Left ventricle myocardium inferior (tissue), 1 donor: ENCODE measurements around the gene SARNP. TPM values are rescaled to one million over a fixed set of nuclear protein-coding genes. Genes with fewer than 3 reads are reported as not detected.

Experiments used
- DNase-seq: peaks from one replicate; pipeline ENCODE4 v3.0.0-alpha.2; 2020
- H3K27ac ChIP-seq: fragments of 200-600 bp; replicated peaks from 2 replicates; pipeline ENCODE4 v1.8.0; 2021
- H3K27me3 ChIP-seq: fragments of 200-600 bp; 2 replicates; pipeline ENCODE4 v1.8.0; 2021; ENCODE audit warnings: low read depth
- H3K36me3 ChIP-seq: fragments of 200-600 bp; 2 replicates; pipeline ENCODE4 v1.8.0; 2021
- H3K4me1 ChIP-seq: fragments of 200-600 bp; 2 replicates; pipeline ENCODE4 v1.8.0; 2021
- H3K4me3 ChIP-seq: fragments of 200-600 bp; 2 replicates; pipeline ENCODE4 v1.8.0; 2021; ENCODE audit warnings: mild to moderate bottlenecking, moderate library complexity
- H3K9me3 ChIP-seq: fragments of 200-600 bp; replicated peaks from 2 replicates; pipeline ENCODE4 v1.8.0; 2021
- intact Hi-C: fragments of 100-400 bp; cut with micrococcal nuclease; formaldehyde crosslinking; loops from one replicate; pipeline ENCODE4 v1.11.0; 2022
- total RNA-seq: library from RNA; stranded (reverse); fragmentation: NEBNext Ultra II Directional; extraction: Animal tissue kit (Norgen Biotek cat#: 25700); gene quantifications from one replicate; pipeline ENCODE4 v1.2.1, GENCODE V29; 2021
- TF ChIP-seq, protein P1 (sequence below): fragments of 200-600 bp; IDR thresholded peaks from 2 replicates; pipeline ENCODE4 v1.8.0; 2021; ENCODE audit warnings: antibody characterized with exemption, mild to moderate bottlenecking, borderline replicate concordance
- donor health status: DM: no; HTN: yes; CAD: no; lungs with severe emphysema.

The SARNP gene
- total RNA-seq, 1 donor from 2014 or later: 53.2 TPM

- H3K9me3 ChIP-seq: no peaks in the 10 kb centered on the region
- peak overlapping the region; percentile 66 for H3K4me3 ChIP-seq
- no peaks in the 10 kb centered on the region for H3K27me3 ChIP-seq
- no peak for DNase-seq
- H3K36me3 ChIP-seq: no peaks in the 10 kb centered on the region
- H3K27ac ChIP-seq: peak overlapping the region; percentile 75
- peaks cover 25% of the 10 kb centered on the region for H3K4me1 ChIP-seq
- TF ChIP-seq, protein P1, sequence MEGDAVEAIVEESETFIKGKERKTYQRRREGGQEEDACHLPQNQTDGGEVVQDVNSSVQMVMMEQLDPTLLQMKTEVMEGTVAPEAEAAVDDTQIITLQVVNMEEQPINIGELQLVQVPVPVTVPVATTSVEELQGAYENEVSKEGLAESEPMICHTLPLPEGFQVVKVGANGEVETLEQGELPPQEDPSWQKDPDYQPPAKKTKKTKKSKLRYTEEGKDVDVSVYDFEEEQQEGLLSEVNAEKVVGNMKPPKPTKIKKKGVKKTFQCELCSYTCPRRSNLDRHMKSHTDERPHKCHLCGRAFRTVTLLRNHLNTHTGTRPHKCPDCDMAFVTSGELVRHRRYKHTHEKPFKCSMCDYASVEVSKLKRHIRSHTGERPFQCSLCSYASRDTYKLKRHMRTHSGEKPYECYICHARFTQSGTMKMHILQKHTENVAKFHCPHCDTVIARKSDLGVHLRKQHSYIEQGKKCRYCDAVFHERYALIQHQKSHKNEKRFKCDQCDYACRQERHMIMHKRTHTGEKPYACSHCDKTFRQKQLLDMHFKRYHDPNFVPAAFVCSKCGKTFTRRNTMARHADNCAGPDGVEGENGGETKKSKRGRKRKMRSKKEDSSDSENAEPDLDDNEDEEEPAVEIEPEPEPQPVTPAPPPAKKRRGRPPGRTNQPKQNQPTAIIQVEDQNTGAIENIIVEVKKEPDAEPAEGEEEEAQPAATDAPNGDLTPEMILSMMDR: no peak
- intact Hi-C loops: loop anchor here (5.0 kb wide), 1 partner anchor 200 kb away; no protein-coding TSS in a partner anchor
Observed at GRCh38 chr12:55737581-55738122, 79.9 kb downstream of the SARNP start.

DNA sequence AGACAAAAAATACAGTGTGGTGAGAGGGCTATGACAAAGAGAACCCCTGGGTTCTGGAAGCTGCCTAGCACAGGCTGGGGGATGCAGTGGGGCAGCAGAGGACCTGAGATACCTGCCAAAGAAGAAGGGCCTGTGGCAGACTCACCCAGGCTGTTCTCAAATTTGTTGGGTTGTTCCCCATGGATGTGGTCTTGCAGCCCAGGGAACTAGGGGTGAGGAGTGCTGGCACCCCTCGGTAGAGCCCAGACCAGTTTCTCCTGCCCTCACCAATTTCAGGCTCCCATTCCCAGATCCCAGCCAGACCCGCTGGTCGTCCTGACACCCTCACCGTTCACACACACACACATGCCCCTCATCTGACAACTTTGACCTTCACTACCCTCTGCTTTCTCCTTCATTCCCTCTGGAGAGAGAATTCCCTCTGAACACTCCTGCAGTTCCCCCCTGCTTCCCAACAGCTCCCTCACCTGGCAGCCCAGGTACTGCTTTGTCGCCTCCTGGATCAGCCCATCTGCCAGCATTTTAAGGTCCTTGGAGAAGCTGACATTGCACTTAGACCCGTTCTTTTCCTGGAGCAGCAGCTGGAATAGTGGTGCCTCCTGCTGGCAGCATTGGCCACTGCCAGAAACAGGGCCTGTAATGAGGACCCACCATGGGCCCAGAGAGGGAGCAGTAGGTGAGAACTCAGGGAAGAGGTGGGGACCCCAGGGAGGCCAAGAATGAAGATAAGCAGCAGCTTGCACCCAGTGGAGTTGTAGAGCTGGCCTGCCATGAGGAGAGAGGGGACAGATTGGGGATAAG is 80.5 kb downstream of the SARNP start:
- peak; percentile 64 for DNase-seq
- Histone ChIP-seq H3K36me3 (no peaks in the 10 kb centered on the region), H3K9me3 (no peaks in the 10 kb centered on the region), H3K27me3 (no peaks in the 10 kb centered on the region), H3K27ac (peak overlapping the region; percentile 75), H3K4me3 (no peak overlapping the region), H3K4me1 (peaks cover 22% of the 10 kb centered on the region)
- intact Hi-C loops: loop anchor here (5.0 kb wide), 1 partner anchor 200 kb away; no protein-coding TSS in a partner anchor
- TF ChIP-seq, protein P1: peak; percentile 80

DNA sequence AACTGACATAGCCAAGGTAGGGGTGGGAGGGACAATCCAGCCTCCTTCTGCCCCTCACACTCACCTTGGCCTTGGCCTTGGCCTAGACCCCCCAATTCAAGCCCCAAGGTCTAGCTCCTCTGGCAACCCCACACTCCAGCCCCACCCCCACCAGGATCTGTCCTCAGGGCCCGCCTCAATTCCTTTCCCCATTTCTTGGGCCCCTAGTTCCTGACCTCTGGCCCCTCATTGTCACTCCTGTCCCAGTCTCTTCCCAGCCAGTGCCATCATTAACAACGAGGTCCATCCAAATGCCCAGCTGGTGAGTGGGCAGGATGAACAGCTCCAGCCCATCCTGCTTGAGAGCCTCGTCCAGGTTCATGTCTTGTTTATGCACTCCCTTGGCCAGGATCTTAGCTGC is 81.4 kb downstream of the SARNP start:
- DNase-seq: no peak
- no peak overlapping the region for H3K27ac ChIP-seq
- H3K4me1 ChIP-seq: peaks cover 22% of the 10 kb centered on the region
- H3K27me3 ChIP-seq: no peaks in the 10 kb centered on the region
- no peak overlapping the region for H3K4me3 ChIP-seq
- intact Hi-C loops: loop anchor here (5.0 kb wide), 1 partner anchor 201 kb away; no protein-coding TSS in a partner anchor
- H3K36me3 ChIP-seq: no peaks in the 10 kb centered on the region
- TF ChIP-seq, protein P1: no peak
- no peaks in the 10 kb centered on the region for H3K9me3 ChIP-seq

GRCh38 chr12:55734595-55734994 is 82.9 kb downstream of the SARNP start:
- H3K36me3 ChIP-seq: no peaks in the 10 kb centered on the region
- H3K4me3 ChIP-seq: no peak overlapping the region
- intact Hi-C loops: no loop called here
- no peaks in the 10 kb centered on the region for H3K27me3 ChIP-seq
- no peak overlapping the region for H3K27ac ChIP-seq
- H3K4me1 ChIP-seq: peaks cover 37% of the 10 kb centered on the region
- H3K9me3 ChIP-seq: no peaks in the 10 kb centered on the region
- TF ChIP-seq, protein P1: no peak
- DNase-seq: no peak

- Histone ChIP-seq H3K4me1 (peaks cover 37% of the 10 kb centered on the region), H3K36me3 (no peaks in the 10 kb centered on the region), H3K9me3 (no peaks in the 10 kb centered on the region), H3K4me3 (no peak overlapping the region), H3K27me3 (no peaks in the 10 kb centered on the region), H3K27ac (no peak overlapping the region)
- DNase-seq: no peak
- TF ChIP-seq, protein P1: no peak
- intact Hi-C loops: no loop called here
Observed at GRCh38 chr12:55733858-55734257, 83.7 kb downstream of the SARNP start.
